HCT116 (cell line): ENCODE results near the gene AOPEP. TPM values are rescaled to one million over a fixed set of nuclear protein-coding genes. Genes with fewer than 3 reads are reported as not detected.

Source experiments
- ATAC-seq: fragments of 200-7000 bp; cut with Tn5 transposase; 2 replicates; pipeline ENCODE4 v1.9.1; 2020; ENCODE audit warnings: mild to moderate bottlenecking, moderate library complexity
- BruUV-seq: library from RNA; stranded (reverse); fragments of 400-500 nt; replicated peaks from 2 replicates; lab custom pipeline; 2021; lab: Mats Ljungman, UMichigan
- CTCF ChIA-PET: fragments of 300-600 bp; sonication (Branson Sonifier 250); formaldehyde crosslinking; loops from one replicate; lab custom pipeline; 2021; ENCODE audit warnings: antibody characterized with exemption; lab: Charles Lee
- POLR2A ChIA-PET: fragments of 300-600, 350-600 bp; sonication (Branson Sonifier 250); formaldehyde crosslinking; loops from one replicate; lab custom pipeline; 2021; ENCODE audit warnings: antibody characterized with exemption; lab: Charles Lee
- RAD21 ChIA-PET, 2 experiments: fragments of 300-600 bp; sonication (Branson Sonifier 250); formaldehyde crosslinking; loops; one replicate each; lab custom pipeline; 2023; ENCODE audit warnings: low total read pairs in 2 of 2; ENCODE audit not compliant: uncharacterized antibody in 2 of 2, unreplicated experiment in 2 of 2, low non-redundant PET in 1 of 2; lab: Charles Lee
- DNase-seq: peaks from one replicate; pipeline ENCODE4 v3.0.0-alpha.2; 2010; ENCODE audit warnings: low read depth, low spot score
- H2AFZ ChIP-seq: fragments of 200-600 bp; shearing (Covaris generic), sonication (generic); 2 replicates; pipeline ENCODE4 v1.6.1; 2017; ENCODE audit warnings: low read depth, mixed run types, mixed read lengths, antibody characterized with exemption, low read length; ENCODE audit not compliant: poor library complexity, severe bottlenecking
- H3K27ac ChIP-seq: 2 replicates; pipeline ENCODE4 v1.5.1; 2012; ENCODE audit warnings: low read depth, low read length
- H3K27me3 ChIP-seq: fragments of 200-600 bp; sonication (generic); 2 replicates; pipeline ENCODE4 v1.6.1; 2016; ENCODE audit warnings: mixed run types, low read length, mixed read lengths; ENCODE audit not compliant: insufficient read depth
- H3K36me3 ChIP-seq, 2 experiments: fragments of 200-500 bp in 1 of 2; fragments of 200-600 bp in 1 of 2; sonication (Bioruptor generic) in 1 of 2; sonication (generic) in 1 of 2; 2 replicates each; pipeline versions ENCODE4 v1.5.1 to v1.6.1; 2014 to 2016; ENCODE audit warnings: low read length in 2 of 2, inconsistent platforms in 1 of 2, mixed read lengths in 1 of 2, mixed run types in 1 of 2; ENCODE audit not compliant: insufficient read depth in 2 of 2, control insufficient read depth in 1 of 2
- H3K4me1 ChIP-seq, 2 experiments: fragments of 200-600 bp in 1 of 2; sonication (generic) in 1 of 2; 2 replicates each; pipeline versions ENCODE4 v1.5.1 to v1.6.1; 2012 to 2017; ENCODE audit warnings: low read length in 2 of 2, inconsistent platforms in 1 of 2, mild to moderate bottlenecking in 1 of 2, mixed read lengths in 1 of 2, mixed run types in 1 of 2, moderate library complexity in 1 of 2; ENCODE audit not compliant: insufficient read depth in 2 of 2, control insufficient read depth in 1 of 2
- H3K4me2 ChIP-seq: fragments of 200-600 bp; sonication (generic); 2 replicates; pipeline ENCODE4 v1.6.1; 2017; ENCODE audit warnings: mixed run types, low read length, mixed read lengths
- H3K4me3 ChIP-seq, 2 experiments: fragments of 200-600 bp in 1 of 2; sonication (generic) in 1 of 2; replicated peaks in 1 of 2; 2 replicates each; pipeline ENCODE4 v1.5.1; 2011 to 2016; ENCODE audit warnings: low read length in 2 of 2, control low read depth in 1 of 2, low read depth in 1 of 2, mild to moderate bottlenecking in 1 of 2, mixed read lengths in 1 of 2, mixed run types in 1 of 2
- H3K79me2 ChIP-seq: fragments of 200-600 bp; sonication (generic); 2 replicates; pipeline ENCODE4 v1.6.1; 2017; ENCODE audit warnings: mild to moderate bottlenecking, mixed run types, low read length, moderate library complexity, mixed read lengths; ENCODE audit not compliant: insufficient read depth
- H3K9ac ChIP-seq: fragments of 200-600 bp; sonication (generic); 2 replicates; pipeline ENCODE4 v1.6.1; 2016; ENCODE audit warnings: low read length, mixed read lengths
- H3K9me2 ChIP-seq: fragments of 200-600 bp; sonication (generic), shearing (Covaris generic); 2 replicates; pipeline ENCODE4 v1.6.1; 2017; ENCODE audit warnings: mixed run types, mild to moderate bottlenecking, moderate library complexity; ENCODE audit not compliant: insufficient read depth
- H3K9me3 ChIP-seq, 2 experiments: fragments of 200-500 bp in 1 of 2; fragments of 200-600 bp in 1 of 2; sonication (Bioruptor generic) in 1 of 2; sonication (generic) in 1 of 2; 2 replicates each; pipeline ENCODE4 v1.6.1; 2014 to 2017; ENCODE audit warnings: low read length in 2 of 2, mixed read lengths in 2 of 2, inconsistent platforms in 1 of 2, low read depth in 1 of 2, mild to moderate bottlenecking in 1 of 2, mixed run types in 1 of 2, moderate library complexity in 1 of 2; ENCODE audit not compliant: control insufficient read depth in 1 of 2, insufficient read depth in 1 of 2
- H4K20me1 ChIP-seq: fragments of 200-600 bp; sonication (generic), shearing (Covaris generic); 2 replicates; pipeline ENCODE4 v1.6.1; 2017; ENCODE audit warnings: mixed run types, mild to moderate bottlenecking, moderate library complexity; ENCODE audit not compliant: insufficient read depth
- CEBPB ChIP-seq: IDR thresholded peaks from 2 replicates; pipeline ENCODE4 v1.6.1; 2012; ENCODE audit warnings: low read depth
- EGR1 ChIP-seq: IDR thresholded peaks from 2 replicates; pipeline ENCODE4 v1.6.1; 2012; ENCODE audit warnings: low read depth
- ELF1 ChIP-seq: IDR thresholded peaks from 2 replicates; pipeline ENCODE4 v1.6.1; 2012; ENCODE audit warnings: low read depth, borderline replicate concordance
- EZH2phosphoT487 ChIP-seq: fragments of 200-600 bp; IDR thresholded peaks from 2 replicates; pipeline ENCODE4 v1.6.1; 2018; ENCODE audit warnings: antibody characterized with exemption, borderline replicate concordance
- FOSL1 ChIP-seq: IDR thresholded peaks from 2 replicates; pipeline ENCODE4 v1.6.1; 2012; ENCODE audit warnings: low read depth
- JUND ChIP-seq: IDR thresholded peaks from 2 replicates; pipeline ENCODE4 v1.6.1; 2012
- MAX ChIP-seq: IDR thresholded peaks from 2 replicates; pipeline ENCODE4 v1.6.1; 2012
- POLR2A ChIP-seq: IDR thresholded peaks from 2 replicates; pipeline ENCODE4 v1.7.0; 2011; ENCODE audit warnings: borderline replicate concordance; ENCODE audit not compliant: insufficient read depth, insufficient read length; ENCODE audit errors: extremely low read depth
- SP1 ChIP-seq: IDR thresholded peaks from 2 replicates; pipeline ENCODE4 v1.6.1; 2012; ENCODE audit warnings: low read depth
- YY1 ChIP-seq: IDR thresholded peaks from 2 replicates; pipeline ENCODE4 v1.6.1; 2011; ENCODE audit warnings: low read length, low read depth, moderate library complexity, mild to moderate bottlenecking; ENCODE audit not compliant: insufficient replicate concordance; ENCODE audit errors: extremely low read depth
- ZFX ChIP-seq: fragments of 450-650 bp; IDR thresholded peaks from 2 replicates; pipeline ENCODE4 v1.6.1; 2017
- ZNF274 ChIP-seq: fragments of 200-500 bp; sonication (Bioruptor generic); IDR thresholded peaks from 2 replicates; pipeline ENCODE4 v1.6.1; 2014; ENCODE audit warnings: mild to moderate bottlenecking, low read depth, low read length, inconsistent platforms
- intact Hi-C: fragments of 100-400 bp; cut with micrococcal nuclease; formaldehyde crosslinking; loops from 2 replicates; pipeline ENCODE4 v1.10.0; 2022
- total RNA-seq: library from RNA; stranded (reverse); gene quantifications from one replicate; pipeline ENCODE4 v1.2.1, GENCODE V29; 2021; ENCODE audit not compliant: unreplicated experiment
- TF ChIP-seq, protein P1 (sequence below): IDR thresholded peaks from 2 replicates; pipeline ENCODE4 v1.6.1; 2011; ENCODE audit warnings: mild to moderate bottlenecking, low read length, moderate library complexity; ENCODE audit not compliant: insufficient replicate concordance; ENCODE audit errors: extremely low read depth

The AOPEP gene
- total RNA-seq, 1 experiment from 2014 or later, result 15.1 TPM

DNA sequence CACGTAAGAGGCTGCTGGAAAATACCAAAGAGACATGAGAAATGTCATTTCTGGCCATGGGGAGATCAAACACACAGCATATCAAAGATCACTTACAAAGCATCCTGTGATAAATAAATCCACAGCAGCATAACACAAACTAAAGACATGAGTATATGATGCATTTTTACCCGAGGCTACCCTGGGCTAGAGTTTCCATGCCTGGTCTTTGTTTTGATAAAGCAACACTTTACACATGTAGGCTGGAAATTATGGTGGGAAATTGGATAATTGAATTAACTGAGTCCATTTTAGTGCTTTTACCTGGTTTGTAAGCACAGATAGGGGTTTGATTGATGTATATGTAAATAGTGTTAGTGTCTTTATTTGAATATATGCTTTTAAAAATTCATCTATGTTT, 288.4 kb downstream of the AOPEP start:
- H3K4me1 ChIP-seq, result peaks cover 3 to 14% of the 10 kb centered on the region in 2 experiments; a peak in 2 of 4 replicates
- ChIA-PET POLR2A (no interaction called here), RAD21 (no interaction called here), CTCF (no interaction called here)
- DNase-seq (no peak), ATAC-seq (no peak)
- H2AFZ ChIP-seq, result no peak overlapping the region
- TF ChIP-seq ELF1, result no peak
- TF ChIP-seq JUND, result no peak
- TF ChIP-seq MAX, result no peak
- TF ChIP-seq POLR2A, result no peak
- TF ChIP-seq, protein P1, sequence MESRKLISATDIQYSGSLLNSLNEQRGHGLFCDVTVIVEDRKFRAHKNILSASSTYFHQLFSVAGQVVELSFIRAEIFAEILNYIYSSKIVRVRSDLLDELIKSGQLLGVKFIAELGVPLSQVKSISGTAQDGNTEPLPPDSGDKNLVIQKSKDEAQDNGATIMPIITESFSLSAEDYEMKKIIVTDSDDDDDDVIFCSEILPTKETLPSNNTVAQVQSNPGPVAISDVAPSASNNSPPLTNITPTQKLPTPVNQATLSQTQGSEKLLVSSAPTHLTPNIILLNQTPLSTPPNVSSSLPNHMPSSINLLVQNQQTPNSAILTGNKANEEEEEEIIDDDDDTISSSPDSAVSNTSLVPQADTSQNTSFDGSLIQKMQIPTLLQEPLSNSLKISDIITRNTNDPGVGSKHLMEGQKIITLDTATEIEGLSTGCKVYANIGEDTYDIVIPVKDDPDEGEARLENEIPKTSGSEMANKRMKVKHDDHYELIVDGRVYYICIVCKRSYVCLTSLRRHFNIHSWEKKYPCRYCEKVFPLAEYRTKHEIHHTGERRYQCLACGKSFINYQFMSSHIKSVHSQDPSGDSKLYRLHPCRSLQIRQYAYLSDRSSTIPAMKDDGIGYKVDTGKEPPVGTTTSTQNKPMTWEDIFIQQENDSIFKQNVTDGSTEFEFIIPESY, result no peak
- TF ChIP-seq ZNF274, result no peak
- no peak overlapping the region for H3K4me2 ChIP-seq
- intact Hi-C loops, result no loop called here
- BruUV-seq, result no TSS peak
- no peak overlapping the region for H3K4me3 ChIP-seq
- no peaks in the 10 kb centered on the region for H4K20me1 ChIP-seq
- no peaks in the 10 kb centered on the region for H3K79me2 ChIP-seq
- no peaks in the 10 kb centered on the region for H3K9me2 ChIP-seq
- H3K9me3 ChIP-seq, result no peaks in the 10 kb centered on the region
- peaks cover 0 to 3% of the 10 kb centered on the region in 2 experiments; a peak in 2 of 4 replicates for H3K36me3 ChIP-seq
- H3K9ac ChIP-seq, result no peak overlapping the region
- H3K27ac ChIP-seq, result no peak overlapping the region
- no peaks in the 10 kb centered on the region for H3K27me3 ChIP-seq

- no peak for ATAC-seq
- H3K9me3 ChIP-seq, result no peaks in the 10 kb centered on the region
- no peak overlapping the region for H2AFZ ChIP-seq
- no peak overlapping the region for H3K27ac ChIP-seq
- no peaks in the 10 kb centered on the region for H4K20me1 ChIP-seq
- POLR2A ChIA-PET, result no interaction called here
- CTCF ChIA-PET, result no interaction called here
- no peak for TF ChIP-seq CEBPB
- TF ChIP-seq JUND, result no peak
- TF ChIP-seq EGR1, result no peak
- no peak for TF ChIP-seq MAX
- TF ChIP-seq FOSL1, result no peak
- no peak for TF ChIP-seq SP1
- no peak for TF ChIP-seq ELF1
- TF ChIP-seq, protein P1, result no peak
- no peak for TF ChIP-seq ZFX
- TF ChIP-seq YY1, result no peak
- TF ChIP-seq EZH2phosphoT487, result no peak
- TF ChIP-seq, all 23 proteins: peak for 0
- H3K4me2 ChIP-seq, result no peak overlapping the region
- BruUV-seq, result no TSS peak
- intact Hi-C loops, result no loop called here
- no peaks in the 10 kb centered on the region for H3K79me2 ChIP-seq
- no peaks in the 10 kb centered on the region for H3K9me2 ChIP-seq
- no peak overlapping the region for H3K9ac ChIP-seq
- RAD21 ChIA-PET, result no interaction called here
- no peak for DNase-seq
- H3K4me3 ChIP-seq, result no peak overlapping the region
- H3K27me3 ChIP-seq, result no peaks in the 10 kb centered on the region
- peaks cover 3 to 14% of the 10 kb centered on the region in 2 experiments; a peak in 2 of 4 replicates for H3K4me1 ChIP-seq
- H3K36me3 ChIP-seq, result peaks cover 0 to 3% of the 10 kb centered on the region in 2 experiments; a peak in 2 of 4 replicates
These were observed 289.1 kb downstream of the AOPEP start for GRCh38 chr9:95015569-95015968.
